GM12891 (cell line): ENCODE data around the gene DBNDD2.

Experiments
- PAX5 ChIP-seq: IDR thresholded peaks from 2 replicates; pipeline ENCODE4 v1.6.1; 2011; ENCODE audit warnings: low read length, moderate library complexity, mild to moderate bottlenecking; ENCODE audit not compliant: insufficient read depth, severe bottlenecking
- POLR2A ChIP-seq: IDR thresholded peaks from 2 replicates; pipeline ENCODE4 v1.6.1; 2011; ENCODE audit warnings: low read depth, low read length, control low read depth
- POLR2AphosphoS5 ChIP-seq: IDR thresholded peaks from 2 replicates; pipeline ENCODE4 v1.6.1; 2011; ENCODE audit warnings: low read depth, low read length, control low read depth
- SPI1 ChIP-seq: IDR thresholded peaks from 2 replicates; pipeline ENCODE4 v1.6.1; 2011; ENCODE audit warnings: low read depth, low read length, control low read depth
- TAF1 ChIP-seq: IDR thresholded peaks from 2 replicates; pipeline ENCODE4 v1.6.1; 2011; ENCODE audit warnings: low read depth, low read length, control low read depth

DNA sequence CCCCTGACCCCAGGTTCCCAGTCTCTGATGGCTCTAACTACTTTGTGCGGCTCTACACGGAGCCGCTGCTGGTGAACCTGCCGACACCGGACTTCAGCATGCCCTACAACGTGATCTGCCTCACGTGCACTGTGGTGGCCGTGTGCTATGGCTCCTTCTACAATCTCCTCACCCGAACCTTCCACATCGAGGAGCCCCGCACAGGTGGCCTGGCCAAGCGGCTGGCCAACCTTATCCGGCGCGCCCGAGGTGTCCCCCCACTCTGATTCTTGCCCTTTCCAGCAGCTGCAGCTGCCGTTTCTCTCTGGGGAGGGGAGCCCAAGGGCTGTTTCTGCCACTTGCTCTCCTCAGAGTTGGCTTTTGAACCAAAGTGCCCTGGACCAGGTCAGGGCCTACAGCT is 17.5 kb downstream of the DBNDD2 start:
- TF ChIP-seq POLR2AphosphoS5, result no peak
- no peak for TF ChIP-seq TAF1
- TF ChIP-seq POLR2A, result no peak
- TF ChIP-seq PAX5, result no peak
- no peak for TF ChIP-seq SPI1
